Stimulated activated CD4-positive, alpha-beta T cell treated with anti-CD3 and anti-CD28 coated beads, Interleukin-15, amount 100 ng/mL, for 48 hours (primary cell): ENCODE measurements around the gene SMAD3.

ENCODE experiments used
- DNase-seq, 2 donors: peaks; one replicate each; pipeline ENCODE4 v3.0.0-alpha.2; 2020; ENCODE audit warnings: low read depth in 2 of 2

The SMAD3 gene

GRCh38 chr15:67179411-67179995, 114.1 kb downstream of the SMAD3 start:
- DNase-seq, result no peak

GRCh38 chr15:67180035-67180434, 114.6 kb downstream of the SMAD3 start:
- no peak for DNase-seq

DNA sequence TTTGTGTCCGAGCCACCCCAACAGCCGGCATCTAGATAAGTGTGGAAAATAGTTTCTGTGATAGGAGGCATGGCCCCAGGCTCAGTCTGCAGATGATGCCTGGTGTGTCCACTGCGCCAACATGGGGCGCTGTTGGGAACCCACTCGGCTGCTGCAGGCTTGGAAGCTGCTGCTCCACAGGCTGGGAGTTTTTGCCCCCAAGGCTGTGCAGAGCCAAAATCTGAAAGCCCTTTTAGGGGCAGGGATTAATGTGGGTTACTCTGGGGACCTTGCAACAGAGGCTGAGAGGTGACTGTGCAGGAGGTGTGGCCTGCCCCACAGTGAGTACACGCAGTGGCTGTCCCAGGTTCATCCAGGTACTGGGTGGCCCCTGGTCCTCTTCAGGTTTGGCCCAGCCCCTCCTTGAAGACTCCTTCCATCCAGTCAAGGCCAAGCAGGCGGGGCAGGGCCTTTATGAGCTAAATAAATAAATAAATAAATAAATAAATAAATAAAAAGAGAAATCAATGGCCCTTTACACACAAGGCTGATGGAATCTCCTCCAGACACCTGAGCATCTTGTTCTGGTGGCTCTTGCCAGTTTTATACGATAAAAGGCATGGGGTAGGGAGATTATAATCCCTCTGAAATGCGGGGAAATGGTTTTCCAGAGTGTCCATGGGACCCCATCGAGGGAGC, 115.3 kb downstream of the SMAD3 start:
- no peak for DNase-seq

GRCh38 chr15:67181221-67181639, 115.8 kb downstream of the SMAD3 start:
- DNase-seq, result no peak

DNA sequence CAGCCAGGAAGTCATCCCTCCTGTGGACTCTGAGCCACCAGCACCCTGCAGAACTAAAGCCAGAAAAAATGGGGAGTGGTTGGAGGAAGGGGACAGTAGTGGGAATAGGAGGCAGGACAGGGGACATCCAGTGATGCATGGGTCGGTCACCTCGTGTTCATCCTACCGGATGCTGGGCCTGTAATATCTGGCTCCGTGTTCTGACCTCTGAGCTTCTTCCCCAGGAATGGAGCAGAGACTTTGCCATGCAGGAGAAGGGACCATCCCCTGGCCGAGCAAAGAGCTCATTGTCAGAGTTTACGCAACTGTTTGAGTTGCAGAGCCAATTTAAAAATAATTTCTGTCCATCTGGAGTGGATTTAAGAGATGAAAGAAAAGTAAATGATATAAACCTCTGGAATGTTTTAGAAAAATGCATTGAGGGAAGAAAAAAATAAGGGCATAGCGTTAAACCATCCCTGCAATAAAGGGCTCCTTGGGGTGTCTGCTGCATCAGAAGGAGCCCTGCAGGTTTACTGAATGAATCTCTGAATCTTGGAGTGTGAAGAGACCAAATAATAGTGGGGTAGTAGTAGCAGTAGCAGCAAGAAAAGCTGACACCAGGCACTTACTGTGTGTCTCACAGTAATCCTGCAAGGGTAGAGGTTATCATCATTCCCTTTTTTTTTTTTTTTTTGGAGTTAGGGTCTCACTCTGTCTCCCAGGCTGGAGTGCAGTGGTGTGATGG, 118.2 kb downstream of the SMAD3 start:
- no peak for DNase-seq

- no peak for DNase-seq
Observed at GRCh38 chr15:67184208-67184925, 119.0 kb downstream of the SMAD3 start.

DNA sequence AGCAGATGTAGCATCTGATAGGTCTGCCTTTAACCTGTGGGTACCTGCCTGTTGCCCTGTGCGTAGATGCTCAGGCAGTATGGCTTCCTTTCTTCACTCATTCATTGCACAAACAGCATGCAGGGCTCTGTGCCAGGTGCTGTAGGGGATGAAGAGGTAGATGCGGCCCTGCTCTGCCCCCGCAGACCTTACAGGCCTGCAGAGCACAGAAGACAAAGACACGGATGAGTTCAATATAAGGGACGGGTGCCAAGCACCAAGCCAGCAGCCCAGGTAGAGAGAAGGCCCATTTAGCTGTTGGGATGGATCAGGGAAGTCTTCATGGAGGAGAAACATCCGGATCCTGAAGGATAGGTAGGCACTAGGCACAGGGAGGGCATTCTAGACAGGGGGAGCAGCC, 119.6 kb downstream of the SMAD3 start:
- DNase-seq, result no peak

DNA sequence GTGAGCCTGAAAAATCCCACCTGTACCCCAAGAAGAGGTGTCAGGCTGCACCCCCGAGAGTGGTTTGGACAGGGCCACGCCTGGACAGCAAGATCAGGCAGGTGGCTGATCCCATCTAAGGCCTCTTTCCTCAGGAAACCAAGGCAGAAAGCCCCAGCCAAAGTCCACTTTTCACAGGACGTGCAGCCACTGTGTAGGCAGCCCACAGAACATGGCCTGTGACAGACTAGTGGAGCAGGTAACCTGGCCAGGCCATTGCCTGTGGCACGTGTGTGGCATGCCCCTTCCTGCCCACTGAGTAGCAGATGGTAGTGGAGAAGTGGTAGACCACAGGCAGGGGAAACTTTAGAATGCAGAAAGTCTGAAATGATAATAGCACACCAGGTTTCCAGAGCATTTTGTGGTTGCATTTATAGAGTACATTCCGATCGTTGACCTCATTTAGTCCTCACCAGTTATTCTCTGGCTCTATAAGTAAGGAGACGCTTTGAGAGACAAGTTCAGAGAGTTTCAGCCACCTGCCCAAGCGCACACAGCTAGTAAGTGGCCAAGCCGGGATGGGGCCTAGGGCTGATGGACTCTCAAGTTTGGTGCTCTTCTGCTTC, 120.3 kb downstream of the SMAD3 start:
- no peak for DNase-seq

GRCh38 chr15:67186226-67186649, 120.8 kb downstream of the SMAD3 start:
- DNase-seq, result no peak

DNA sequence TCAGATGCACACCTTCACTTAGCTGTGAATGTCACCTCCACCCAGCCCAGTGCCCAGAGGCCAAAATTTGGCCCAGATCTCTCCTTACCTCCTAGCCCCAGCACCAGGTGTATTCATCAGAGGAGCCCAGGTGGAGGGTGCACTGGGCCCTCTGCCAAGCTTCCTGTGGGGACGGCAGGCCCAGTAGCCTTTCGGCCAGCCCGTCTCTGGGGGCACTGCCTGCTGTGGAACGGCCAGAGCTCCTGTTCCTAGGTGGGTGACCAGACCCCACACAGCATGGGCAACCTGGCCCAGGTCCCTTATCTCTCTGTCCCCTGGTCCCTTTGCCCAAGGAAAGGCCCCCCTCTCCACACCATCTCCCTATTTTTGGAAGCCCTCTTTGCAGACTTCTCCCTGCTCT, 121.3 kb downstream of the SMAD3 start:
- no peak for DNase-seq

- no peak for DNase-seq
Observed at GRCh38 chr15:67187351-67187854, 122.0 kb downstream of the SMAD3 start.

DNA sequence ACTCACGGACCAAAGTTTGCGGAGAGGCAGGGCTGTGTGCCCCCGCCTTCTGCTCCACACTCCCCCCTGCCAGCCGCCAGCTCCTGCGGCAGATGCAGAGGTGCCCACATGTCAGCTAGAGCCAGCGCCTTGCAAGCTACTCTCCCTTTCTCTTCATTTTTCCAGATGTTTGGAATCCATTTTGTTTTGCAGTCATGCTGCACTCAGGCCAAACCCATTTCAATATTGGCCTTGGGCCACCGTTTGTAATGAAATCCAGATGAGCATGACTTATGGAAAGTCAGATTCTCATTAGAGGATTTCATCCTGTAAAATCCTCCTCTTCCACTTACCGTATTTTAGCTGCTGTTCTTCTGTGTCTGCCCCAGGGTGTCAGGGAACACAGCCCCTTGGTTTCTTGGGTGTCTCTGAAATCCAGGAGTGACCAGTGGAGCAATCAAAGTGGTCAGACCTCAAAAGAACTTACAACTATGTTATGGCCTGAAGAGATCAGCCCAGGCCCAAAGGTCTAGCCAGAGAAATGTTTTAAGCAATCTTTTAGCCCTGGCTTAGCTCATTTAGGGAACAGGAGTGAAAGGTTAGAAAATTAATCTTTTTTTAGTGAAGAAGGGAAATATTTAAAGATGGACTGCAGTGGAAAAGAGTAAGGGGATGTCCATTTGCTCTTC, 123.3 kb downstream of the SMAD3 start:
- DNase-seq, result no peak

DNA sequence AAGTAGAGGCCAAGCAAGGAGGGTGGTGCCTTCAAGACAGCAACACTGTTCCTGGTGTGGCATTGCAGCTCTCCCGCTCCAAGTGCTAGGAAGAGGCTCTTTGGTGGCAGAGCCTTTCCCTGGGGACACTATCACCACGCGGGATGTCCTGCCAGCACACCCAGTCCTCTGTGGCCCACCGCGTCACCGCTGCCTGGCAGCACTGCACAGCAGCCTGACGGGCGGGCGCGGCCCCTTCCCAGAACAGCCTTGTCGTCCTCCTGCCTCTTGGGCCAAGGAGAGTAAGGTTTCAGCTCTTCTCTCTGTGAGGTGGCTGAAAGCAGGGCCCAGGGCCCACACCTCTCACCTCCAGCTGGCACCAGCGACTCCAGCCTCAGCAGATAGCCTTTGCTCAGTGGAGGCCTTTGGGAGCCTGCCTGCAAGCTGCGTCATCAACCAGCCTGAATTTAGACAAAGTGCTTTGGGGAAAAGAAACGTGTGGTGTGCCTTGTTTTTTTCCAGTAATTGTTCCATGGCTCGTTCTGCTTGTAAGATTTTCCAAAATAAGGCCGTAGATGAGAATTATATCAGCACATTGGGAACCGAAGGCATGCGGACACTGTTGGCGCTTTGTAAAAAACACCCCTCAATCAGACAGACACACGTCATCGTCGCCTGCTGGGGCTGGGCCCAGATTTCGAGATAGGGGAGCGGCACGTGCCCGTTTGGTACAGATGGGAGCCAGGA, 124.1 kb downstream of the SMAD3 start:
- DNase-seq, result no peak

GRCh38 chr15:67190326-67190725, 124.9 kb downstream of the SMAD3 start:
- DNase-seq, result no peak

DNA sequence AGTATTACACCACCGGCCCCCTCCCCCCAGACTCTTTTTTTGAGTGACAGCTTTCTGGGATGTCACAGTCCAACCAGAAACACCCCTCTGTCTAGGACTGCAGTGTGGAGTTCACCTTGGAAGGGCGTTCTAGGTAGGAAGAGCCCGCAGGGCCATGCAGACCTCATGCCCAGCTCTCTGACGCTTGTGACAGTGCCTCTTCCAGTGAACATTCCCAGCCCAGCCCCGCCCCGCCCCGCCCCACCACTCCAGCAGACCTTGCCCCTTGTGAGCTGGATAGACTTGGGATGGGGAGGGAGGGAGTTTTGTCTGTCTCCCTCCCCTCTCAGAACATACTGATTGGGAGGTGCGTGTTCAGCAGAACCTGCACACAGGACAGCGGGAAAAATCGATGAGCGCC, 125.4 kb downstream of the SMAD3 start:
- DNase-seq, result no peak

DNA sequence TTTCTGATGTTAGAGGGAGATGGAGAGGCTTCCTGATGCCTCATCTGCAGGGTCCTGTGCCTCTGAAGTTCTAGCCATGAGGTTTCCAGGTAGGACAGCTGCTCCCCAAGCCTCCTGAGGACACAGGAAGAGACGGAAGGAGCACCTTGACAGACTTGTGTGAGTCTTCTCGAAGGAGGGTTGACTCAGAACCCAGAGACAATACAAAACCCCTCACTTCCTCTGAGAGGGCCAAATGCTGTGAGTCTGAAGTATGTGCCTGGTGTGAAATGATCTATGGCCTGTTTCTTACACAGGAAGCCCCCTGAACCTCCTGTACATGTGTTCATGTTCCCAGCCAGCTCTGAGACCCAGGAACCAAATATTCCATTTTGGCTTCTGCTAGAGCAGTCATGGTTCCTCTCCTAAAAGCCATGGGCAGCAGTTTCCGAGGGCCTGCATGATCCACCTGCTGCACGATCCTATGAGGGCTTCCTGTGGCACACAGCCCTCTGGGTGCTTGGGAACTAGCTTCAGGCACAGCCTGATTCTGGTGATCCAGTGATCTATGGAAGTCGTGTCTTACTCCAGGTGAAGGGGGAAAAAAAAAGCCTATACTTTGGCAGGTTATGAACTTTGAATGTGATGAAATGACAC, 126.9 kb downstream of the SMAD3 start:
- DNase-seq, result no peak

- DNase-seq, result no peak
Observed at GRCh38 chr15:67193223-67193990, 128.0 kb downstream of the SMAD3 start.

DNA sequence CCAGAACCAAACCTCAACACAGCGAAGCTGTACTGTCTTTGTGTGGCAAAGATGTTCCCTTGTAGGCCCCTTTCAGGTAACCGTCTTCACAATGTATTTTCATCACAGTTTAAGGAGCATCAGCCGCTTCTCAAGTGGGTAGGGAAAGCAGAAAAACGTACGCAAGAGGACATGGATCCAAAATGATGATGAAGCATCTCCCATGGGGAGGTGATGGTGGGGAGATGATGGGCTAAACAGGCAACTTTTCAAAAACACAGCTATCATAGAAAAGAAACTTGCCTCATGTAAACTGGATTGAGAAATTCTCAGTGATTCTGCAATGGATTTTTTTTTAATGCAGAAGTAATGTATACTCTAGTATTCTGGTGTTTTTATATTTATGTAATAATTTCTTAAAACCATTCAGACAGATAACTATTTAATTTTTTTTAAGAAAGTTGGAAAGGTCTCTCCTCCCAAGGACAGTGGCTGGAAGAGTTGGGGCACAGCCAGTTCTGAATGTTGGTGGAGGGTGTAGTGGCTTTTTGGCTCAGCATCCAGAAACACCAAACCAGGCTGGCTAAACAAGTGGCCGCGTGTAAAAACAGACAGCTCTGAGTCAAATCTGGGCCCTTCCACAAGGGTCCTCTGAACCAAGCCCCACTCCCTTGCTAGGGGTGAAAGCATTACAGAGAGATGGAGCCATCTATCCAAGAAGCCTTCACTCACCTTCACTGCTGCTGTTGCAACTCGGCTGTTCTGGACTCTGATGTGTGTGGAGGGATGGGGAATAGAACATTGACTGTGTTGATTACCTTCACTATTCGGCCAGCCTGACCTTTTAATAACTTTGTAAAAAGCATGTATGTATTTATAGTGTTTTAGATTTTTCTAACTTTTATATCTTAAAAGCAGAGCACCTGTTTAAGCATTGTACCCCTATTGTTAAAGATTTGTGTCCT, 129.0 kb downstream of the SMAD3 start:
- DNase-seq, result no peak
